GM12891 (cell line): ENCODE data around the gene POLR2J3.
"Not testable (repeated sequence)": the region's sequence is repeated elsewhere in the genome, so short reads cannot be mapped to it uniquely, and the experiment has no call there.

Experiments
- POLR2A ChIP-seq: IDR thresholded peaks from 2 replicates; pipeline ENCODE4 v1.6.1; 2011; ENCODE audit warnings: low read depth, low read length, control low read depth
- POLR2AphosphoS5 ChIP-seq: IDR thresholded peaks from 2 replicates; pipeline ENCODE4 v1.6.1; 2011; ENCODE audit warnings: low read depth, low read length, control low read depth
- TAF1 ChIP-seq: IDR thresholded peaks from 2 replicates; pipeline ENCODE4 v1.6.1; 2011; ENCODE audit warnings: low read depth, low read length, control low read depth

DNA sequence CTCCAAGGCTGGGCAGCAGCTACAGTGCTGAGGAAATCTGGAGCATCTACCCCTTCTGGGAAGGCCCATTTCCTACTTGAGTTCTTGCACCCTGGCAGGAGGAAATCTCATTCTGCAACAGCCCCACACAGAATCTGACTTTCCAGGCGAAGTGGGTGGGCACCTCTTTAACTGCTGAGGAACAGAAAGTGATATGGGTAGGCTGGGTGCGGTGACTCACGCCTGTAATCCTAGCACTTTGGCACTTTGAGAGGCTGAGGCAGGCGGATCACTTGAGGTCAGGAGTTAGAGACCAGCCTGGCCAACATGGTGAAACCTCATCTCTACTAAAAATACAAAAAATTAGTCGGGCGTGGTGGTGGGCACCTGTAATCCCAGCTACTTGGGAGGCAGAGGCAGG, 2.2 kb upstream of the POLR2J3 start:
- TF ChIP-seq POLR2AphosphoS5, POLR2A, TAF1: not testable (repeated sequence)
